GM21786 (cell line): ENCODE measurements around the gene NUDT8.
A peak's percentile ranks its signal among the peaks of the same experiment; 100 is the strongest.
"Not testable (repeated sequence)": the region's sequence is repeated elsewhere in the genome, so short reads cannot be mapped to it uniquely, and the experiment has no call there.

Experiments used
- ATAC-seq: cut with Tn5 transposase; IDR thresholded peaks from one replicate; pipeline ENCODE4 v1.9.1; 2021; ENCODE audit not compliant: unreplicated experiment

The NUDT8 gene

GRCh38 chr11:67662142-67662834 lies 32.6 kb upstream of the NUDT8 start:
- no peak for ATAC-seq

- ATAC-seq, result not testable (repeated sequence)
Measured at GRCh38 chr11:67660752-67661151, 31.0 kb upstream of the NUDT8 start.

- not testable (repeated sequence) for ATAC-seq
Measured at GRCh38 chr11:67659651-67660165, 30.0 kb upstream of the NUDT8 start.

GRCh38 chr11:67657300-67657699 lies 27.6 kb upstream of the NUDT8 start:
- ATAC-seq, result no peak

- no peak for ATAC-seq
Measured at GRCh38 chr11:67656278-67656922, 26.7 kb upstream of the NUDT8 start.

GRCh38 chr11:67654225-67654624 lies 24.5 kb upstream of the NUDT8 start:
- no peak for ATAC-seq

- no peak for ATAC-seq
Measured at GRCh38 chr11:67652965-67653845, 23.5 kb upstream of the NUDT8 start.

- no peak for ATAC-seq
Measured at GRCh38 chr11:67651976-67652781, 22.4 kb upstream of the NUDT8 start.

GRCh38 chr11:67649634-67650510 lies 20.1 kb upstream of the NUDT8 start:
- no peak for ATAC-seq

- ATAC-seq, result peak; percentile 7
Measured at GRCh38 chr11:67648796-67649613, 19.3 kb upstream of the NUDT8 start.

- ATAC-seq, result peak; percentile 55
Measured at GRCh38 chr11:67648140-67648795, 18.5 kb upstream of the NUDT8 start.

- no peak for ATAC-seq
Measured at GRCh38 chr11:67647471-67647870, 17.7 kb upstream of the NUDT8 start.

GRCh38 chr11:67646535-67647336 lies 17.0 kb upstream of the NUDT8 start:
- peak; percentile 39 for ATAC-seq

GRCh38 chr11:67645521-67646461 lies 16.1 kb upstream of the NUDT8 start:
- ATAC-seq, result no peak

- no peak for ATAC-seq
Measured at GRCh38 chr11:67644472-67645418, 15.0 kb upstream of the NUDT8 start.
